GM12891 (cell line): Measurements from ENCODE around the gene VWA2.

Experiments
- PAX5 ChIP-seq: IDR thresholded peaks from 2 replicates; pipeline ENCODE4 v1.6.1; 2011; ENCODE audit warnings: low read length, moderate library complexity, mild to moderate bottlenecking; ENCODE audit not compliant: insufficient read depth, severe bottlenecking
- POLR2A ChIP-seq: IDR thresholded peaks from 2 replicates; pipeline ENCODE4 v1.6.1; 2011; ENCODE audit warnings: low read depth, low read length, control low read depth
- POLR2AphosphoS5 ChIP-seq: IDR thresholded peaks from 2 replicates; pipeline ENCODE4 v1.6.1; 2011; ENCODE audit warnings: low read depth, low read length, control low read depth
- POU2F2 ChIP-seq: IDR thresholded peaks from 2 replicates; pipeline ENCODE4 v1.6.1; 2011; ENCODE audit warnings: low read depth, mild to moderate bottlenecking, control low read depth, low read length, moderate library complexity
- TAF1 ChIP-seq: IDR thresholded peaks from 2 replicates; pipeline ENCODE4 v1.6.1; 2011; ENCODE audit warnings: low read depth, low read length, control low read depth

DNA sequence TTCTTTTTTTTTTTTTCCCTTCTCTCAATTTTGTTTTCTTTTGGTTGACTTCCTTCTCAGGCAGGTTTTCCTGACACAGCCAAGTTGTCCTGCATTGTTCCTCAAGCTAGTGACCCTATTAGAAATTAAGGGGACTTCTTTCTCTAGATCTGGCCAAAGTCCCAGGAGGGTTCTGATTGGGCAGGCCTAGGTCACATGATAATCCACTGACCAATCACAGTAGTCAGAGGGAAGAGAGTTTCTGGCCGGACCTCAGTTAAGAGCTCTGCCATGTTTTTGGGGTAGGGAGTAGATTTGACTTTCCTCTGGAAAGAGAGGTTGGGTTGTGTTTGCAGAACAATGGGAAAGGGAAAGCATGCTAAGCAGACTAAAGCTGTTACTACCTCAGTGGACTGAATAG, 16.2 kb downstream of the VWA2 start:
- no peak for TF ChIP-seq POU2F2
- no peak for TF ChIP-seq POLR2A
- TF ChIP-seq POLR2AphosphoS5: no peak
- TF ChIP-seq TAF1: no peak
- no peak for TF ChIP-seq PAX5
